GM23338 (cell line): ENCODE data around the gene IMPDH1. TPM values are rescaled to one million over a fixed set of nuclear protein-coding genes. Genes with fewer than 3 reads are reported as not detected.

Source experiments
- ATAC-seq: fragments of 200-7000 bp; cut with Tn5 transposase; 3 replicates; pipeline ENCODE4 v1.9.1; 2020
- DNase-seq: peaks from one replicate; pipeline ENCODE4 v3.0.0-alpha.2; 2015; ENCODE audit warnings: low spot score
- H2AFZ ChIP-seq: fragments of 200-600 bp; sonication (generic); 2 replicates; pipeline ENCODE4 v1.8.0; 2016; ENCODE audit warnings: antibody characterized with exemption, mild to moderate bottlenecking, moderate library complexity
- H3F3A ChIP-seq: fragments of 200-600 bp; sonication (generic); replicated peaks from 2 replicates; pipeline ENCODE4 v1.8.0; 2017; ENCODE audit warnings: antibody characterized with exemption, mixed run types, low read depth
- H3K27ac ChIP-seq: fragments of 200-600 bp; sonication (generic); 2 replicates; pipeline ENCODE4 v1.6.1; 2016; ENCODE audit warnings: low read depth
- H3K27me3 ChIP-seq: fragments of 200-600 bp; sonication (generic); 2 replicates; pipeline ENCODE4 v1.8.0; 2016; ENCODE audit warnings: mild to moderate bottlenecking, mixed run types, moderate library complexity; ENCODE audit not compliant: insufficient read depth
- H3K36me3 ChIP-seq: fragments of 200-600 bp; sonication (generic); 2 replicates; pipeline ENCODE4 v1.8.0; 2016; ENCODE audit warnings: mild to moderate bottlenecking; ENCODE audit not compliant: insufficient read depth
- H3K4me1 ChIP-seq: fragments of 200-600 bp; sonication (generic); 2 replicates; pipeline ENCODE4 v1.8.0; 2016; ENCODE audit warnings: mild to moderate bottlenecking, moderate library complexity; ENCODE audit not compliant: insufficient read depth
- H3K4me2 ChIP-seq: fragments of 200-600 bp; sonication (generic); 2 replicates; pipeline ENCODE4 v1.7.1; 2017; ENCODE audit warnings: mixed run types
- H3K4me3 ChIP-seq: fragments of 200-600 bp; sonication (generic); 2 replicates; pipeline ENCODE4 v1.6.1; 2016; ENCODE audit warnings: mixed run types
- H3K79me2 ChIP-seq: fragments of 200-600 bp; sonication (generic); replicated peaks from 2 replicates; pipeline ENCODE4 v1.8.0; 2017; ENCODE audit warnings: mild to moderate bottlenecking; ENCODE audit not compliant: insufficient read depth
- H3K9me2 ChIP-seq: fragments of 200-600 bp; sonication (generic); 2 replicates; pipeline ENCODE4 v1.8.0; 2017; ENCODE audit not compliant: insufficient read depth
- H4K20me1 ChIP-seq: fragments of 200-600 bp; sonication (generic); replicated peaks from 2 replicates; pipeline ENCODE4 v1.8.0; 2017; ENCODE audit warnings: mild to moderate bottlenecking; ENCODE audit not compliant: insufficient read depth
- H3K27ac Mint-ChIP-seq: 2 replicates; pipeline ENCODE4 v1.8.0; 2020; ENCODE audit warnings: inconsistent platforms, mild to moderate bottlenecking, moderate library complexity, mixed read lengths
- H3K27me3 Mint-ChIP-seq: 3 replicates; pipeline ENCODE4 v1.8.0; 2022; ENCODE audit warnings: low read depth, mild to moderate bottlenecking, moderate library complexity, mixed read lengths, inconsistent platforms; ENCODE audit not compliant: insufficient read depth, poor library complexity
- H3K36me3 Mint-ChIP-seq: 3 replicates; pipeline ENCODE4 v1.8.0; 2021; ENCODE audit warnings: low read depth, mild to moderate bottlenecking, inconsistent platforms, moderate library complexity, mixed read lengths
- H3K4me1 Mint-ChIP-seq: 3 replicates; pipeline ENCODE4 v1.8.0; 2020; ENCODE audit warnings: mild to moderate bottlenecking, inconsistent platforms, mixed read lengths
- H3K4me3 Mint-ChIP-seq: 3 replicates; pipeline ENCODE4 v1.8.0; 2021; ENCODE audit warnings: moderate library complexity, mild to moderate bottlenecking, inconsistent platforms, mixed read lengths
- H3K9me3 Mint-ChIP-seq: 3 replicates; pipeline ENCODE4 v1.8.0; 2020; ENCODE audit warnings: moderate library complexity, mild to moderate bottlenecking, inconsistent platforms, mixed read lengths
- CREB1 ChIP-seq: fragments of 250-450 bp; sonication (Bioruptor Pico); IDR thresholded peaks from 2 replicates; pipeline ENCODE4 v1.5.0; 2020; ENCODE audit warnings: low read depth, mild to moderate bottlenecking, moderate library complexity
- CTCF ChIP-seq, 2 experiments: fragments of 200-600 bp in 1 of 2; sonication (generic) in 1 of 2; conservative IDR thresholded peaks; 2 replicates each; pipeline versions ENCODE4 v1.5.1 to v1.6.1; 2016 to 2017; ENCODE audit warnings: antibody characterized with exemption in 2 of 2, low read depth in 2 of 2, mild to moderate bottlenecking in 2 of 2, moderate library complexity in 1 of 2
- EZH2 ChIP-seq: fragments of 200-600 bp; sonication (generic); IDR thresholded peaks from one replicate; pipeline ENCODE4 v1.8.0; 2017; ENCODE audit warnings: antibody characterized with exemption, mild to moderate bottlenecking, low read depth; ENCODE audit not compliant: unreplicated experiment
- REST ChIP-seq: IDR thresholded peaks from one replicate; pipeline ENCODE4 v1.6.1; 2018; ENCODE audit warnings: antibody characterized with exemption; ENCODE audit not compliant: unreplicated experiment
- ZNF331 ChIP-seq: fragments of 250-450 bp; sonication (Bioruptor Pico); IDR thresholded peaks from 2 replicates; pipeline ENCODE4 v1.5.0; 2020; ENCODE audit warnings: low read depth, mild to moderate bottlenecking, moderate library complexity
- polyA plus RNA-seq: library from polyadenylated mRNA; unstranded; fragments of >200 nt; fragmentation: Nextera tagmentation; extraction: Ambion mirVana; gene quantifications from 2 replicates; pipeline ENCODE4 v1.2.1, GENCODE V29; 2016
- total RNA-seq: library from RNA; depleted of rRNA; stranded (reverse); fragments of >200 nt; shearing (Covaris generic); gene quantifications from 2 replicates; pipeline ENCODE4 v1.2.3, GENCODE V29; 2014

The IMPDH1 gene
- total and polyA plus RNA-seq, 2 experiments from 2014 or later = 16.4 to 48.3 TPM

- H3K4me3 Mint-ChIP-seq = no peak overlapping the region
- H3K27me3 ChIP-seq = peaks cover 85% of the 10 kb centered on the region
- peaks cover 5% of the 10 kb centered on the region for H3K4me1 ChIP-seq
These were observed 50.4 kb downstream of the IMPDH1 start for GRCh38 chr7:128359336-128359735.

GRCh38 chr7:128358233-128358632, 51.5 kb downstream of the IMPDH1 start:
- no peak overlapping the region for H3K4me2 ChIP-seq
- no peak overlapping the region; the same call in 2 of the 3 replicates for H3K4me3 Mint-ChIP-seq
- H3K9me2 ChIP-seq = no peaks in the 10 kb centered on the region
- H3K79me2 ChIP-seq = no peaks in the 10 kb centered on the region
- no peaks in the 10 kb centered on the region; the same call in 2 of the 3 replicates for H3K9me3 Mint-ChIP-seq
- H3K4me3 ChIP-seq = no peak overlapping the region
- no peaks in the 10 kb centered on the region for H3K36me3 ChIP-seq
- no peak overlapping the region for H3K27ac Mint-ChIP-seq
- peaks cover 22% of the 10 kb centered on the region for H3K4me1 Mint-ChIP-seq
- ATAC-seq (no peak), DNase-seq (no peak)
- peaks cover 5% of the 10 kb centered on the region for H3K4me1 ChIP-seq
- H3K36me3 Mint-ChIP-seq = no peaks in the 10 kb centered on the region; the same call in 2 of the 3 replicates
- H3K27ac ChIP-seq = no peak overlapping the region
- peaks cover 57% of the 10 kb centered on the region for H3K27me3 Mint-ChIP-seq
- H3K27me3 ChIP-seq = peaks cover 85% of the 10 kb centered on the region
- no peak for TF ChIP-seq ZNF331 (CRISPR knock-in tag)
- TF ChIP-seq CTCF (conservative IDR thresholded peaks at IDR 0.05; ENCODE audit: low read depth in 2 of 2) = no peak
- TF ChIP-seq REST = no peak
- H4K20me1 ChIP-seq = 0 out of 2 replicates have a peak, but pooled peaks cover 4% of the 10 kb centered on the region
- no peak overlapping the region for H2AFZ ChIP-seq
- no peaks in the 10 kb centered on the region; the same call in none of the 2 replicates for H3F3A ChIP-seq

More at GRCh38 chr7:128359336-128359735, 50.4 kb downstream of the IMPDH1 start:
- H3K79me2 ChIP-seq = no peaks in the 10 kb centered on the region
- H2AFZ ChIP-seq = no peak overlapping the region
- no peak for DNase-seq
- TF ChIP-seq CTCF (conservative IDR thresholded peaks at IDR 0.05; ENCODE audit: low read depth in 2 of 2) (no peak), CREB1 (no peak), EZH2 (no peak), ZNF331 (CRISPR knock-in tag) (no peak)
- Mint-ChIP-seq H3K27ac (no peak overlapping the region), H3K36me3 (no peaks in the 10 kb centered on the region; the same call in 2 of the 3 replicates), H3K27me3 (peaks cover 57% of the 10 kb centered on the region), H3K9me3 (no peaks in the 10 kb centered on the region; the same call in 2 of the 3 replicates), H3K4me1 (peaks cover 21% of the 10 kb centered on the region)
- no peaks in the 10 kb centered on the region; the same call in none of the 2 replicates for H3F3A ChIP-seq
- ATAC-seq = no peak
- H3K36me3 ChIP-seq = no peaks in the 10 kb centered on the region
- H4K20me1 ChIP-seq = 0 out of 2 replicates have a peak, but pooled peaks cover 4% of the 10 kb centered on the region
- no peak overlapping the region for H3K4me3 ChIP-seq
- H3K9me2 ChIP-seq = no peaks in the 10 kb centered on the region
- H3K4me2 ChIP-seq = no peak overlapping the region
- no peak overlapping the region for H3K27ac ChIP-seq
